HFFc6 (cell line): Measurements from ENCODE around the gene TMEM17. TPM values are rescaled to one million over a fixed set of nuclear protein-coding genes. Genes with fewer than 3 reads are reported as not detected.

ENCODE experiments used
- DNase-seq: peaks from one replicate; pipeline ENCODE4 v3.0.0-alpha.2; 2018
- H3K27ac Mint-ChIP-seq: 2 replicates; pipeline ENCODE4 v1.8.0; 2020; ENCODE audit warnings: mild to moderate bottlenecking, mixed read lengths
- H3K27me3 Mint-ChIP-seq: 2 replicates; pipeline ENCODE4 v1.8.0; 2021; ENCODE audit warnings: mild to moderate bottlenecking, moderate library complexity, mixed read lengths; ENCODE audit not compliant: insufficient read depth
- H3K36me3 Mint-ChIP-seq: 2 replicates; pipeline ENCODE4 v1.8.0; 2021; ENCODE audit warnings: low read depth, mixed read lengths
- H3K4me1 Mint-ChIP-seq: 2 replicates; pipeline ENCODE4 v1.8.0; 2020; ENCODE audit warnings: low read depth, mixed read lengths
- H3K4me3 Mint-ChIP-seq: 2 replicates; pipeline ENCODE4 v1.8.0; 2020; ENCODE audit warnings: mild to moderate bottlenecking, moderate library complexity, mixed read lengths
- H3K9me3 Mint-ChIP-seq: 2 replicates; pipeline ENCODE4 v1.8.0; 2020; ENCODE audit warnings: mild to moderate bottlenecking, mixed read lengths
- total RNA-seq, 6 experiments: library from RNA; stranded (reverse); fragmentation: NEBNext Ultra II Directional; extraction: Animal tissue kit (Norgen Biotek cat#: 25700); gene quantifications; 2 replicates in 1 of 6; 3 replicates in 5 of 6; pipeline ENCODE4 v1.2.3, GENCODE V29; 2021
- TF ChIP-seq, protein P1 (sequence below): fragments of 200-600 bp; sonication (generic); IDR thresholded peaks from 2 replicates; pipeline ENCODE4 v1.5.0; 2021; ENCODE audit warnings: antibody characterized with exemption, mild to moderate bottlenecking

The TMEM17 gene
- total RNA-seq, 6 experiments from 2014 or later = 2.4 to 4.4 (median 3.4) TPM

GRCh38 chr2:62485761-62486438 lies 20.1 kb downstream of the TMEM17 start:
- Mint-ChIP-seq H3K36me3 (no peaks in the 10 kb centered on the region), H3K4me1 (peaks cover 26% of the 10 kb centered on the region), H3K9me3 (no peaks in the 10 kb centered on the region), H3K27me3 (no peaks in the 10 kb centered on the region), H3K27ac (peak overlapping the region; percentile 11; the same call in 1 of the 2 replicates), H3K4me3 (no peak overlapping the region)
- no peak for DNase-seq
- TF ChIP-seq, protein P1, sequence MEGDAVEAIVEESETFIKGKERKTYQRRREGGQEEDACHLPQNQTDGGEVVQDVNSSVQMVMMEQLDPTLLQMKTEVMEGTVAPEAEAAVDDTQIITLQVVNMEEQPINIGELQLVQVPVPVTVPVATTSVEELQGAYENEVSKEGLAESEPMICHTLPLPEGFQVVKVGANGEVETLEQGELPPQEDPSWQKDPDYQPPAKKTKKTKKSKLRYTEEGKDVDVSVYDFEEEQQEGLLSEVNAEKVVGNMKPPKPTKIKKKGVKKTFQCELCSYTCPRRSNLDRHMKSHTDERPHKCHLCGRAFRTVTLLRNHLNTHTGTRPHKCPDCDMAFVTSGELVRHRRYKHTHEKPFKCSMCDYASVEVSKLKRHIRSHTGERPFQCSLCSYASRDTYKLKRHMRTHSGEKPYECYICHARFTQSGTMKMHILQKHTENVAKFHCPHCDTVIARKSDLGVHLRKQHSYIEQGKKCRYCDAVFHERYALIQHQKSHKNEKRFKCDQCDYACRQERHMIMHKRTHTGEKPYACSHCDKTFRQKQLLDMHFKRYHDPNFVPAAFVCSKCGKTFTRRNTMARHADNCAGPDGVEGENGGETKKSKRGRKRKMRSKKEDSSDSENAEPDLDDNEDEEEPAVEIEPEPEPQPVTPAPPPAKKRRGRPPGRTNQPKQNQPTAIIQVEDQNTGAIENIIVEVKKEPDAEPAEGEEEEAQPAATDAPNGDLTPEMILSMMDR = no peak

DNA sequence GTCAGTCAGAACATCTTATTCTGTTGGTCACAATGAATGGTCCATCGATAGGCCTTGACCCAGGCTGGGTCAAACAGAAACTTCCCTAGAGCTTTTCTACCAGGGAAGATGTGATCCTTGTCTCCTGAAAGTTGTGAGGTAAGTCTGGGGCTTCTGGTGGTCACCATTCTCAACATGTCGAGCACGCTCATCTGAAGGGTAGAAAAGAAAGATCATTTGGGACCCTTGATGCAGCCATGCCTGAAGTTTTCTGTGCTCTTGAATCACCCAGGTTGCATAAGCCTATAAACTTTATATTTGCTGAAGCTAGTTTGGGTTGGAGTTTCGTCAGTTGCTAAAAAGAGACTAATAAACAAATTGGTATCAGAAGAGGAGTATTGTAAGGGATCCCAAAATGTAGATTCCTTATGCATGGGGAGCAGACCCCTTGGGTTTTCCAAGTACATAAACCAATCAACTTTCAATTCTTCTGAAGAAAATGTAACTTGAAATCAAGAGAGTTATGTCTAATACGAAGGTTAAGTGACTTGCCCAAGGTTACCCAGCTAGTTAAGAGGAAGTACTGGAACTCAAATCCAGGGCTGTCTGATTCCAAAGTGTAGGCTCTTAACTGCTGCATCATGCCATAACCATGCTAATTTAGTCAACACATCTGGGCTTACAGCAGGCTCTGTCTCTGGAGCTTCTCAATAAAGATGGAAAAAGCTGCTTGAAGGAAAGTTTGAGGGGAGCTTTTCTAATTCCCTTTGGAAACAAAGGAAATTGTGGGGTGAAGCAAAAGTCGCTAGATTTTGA lies 23.2 kb downstream of the TMEM17 start:
- no peak for DNase-seq
- Mint-ChIP-seq H3K27ac (no peak overlapping the region), H3K4me3 (no peak overlapping the region), H3K9me3 (no peaks in the 10 kb centered on the region), H3K36me3 (no peaks in the 10 kb centered on the region), H3K4me1 (peaks cover 25% of the 10 kb centered on the region), H3K27me3 (no peaks in the 10 kb centered on the region)
- TF ChIP-seq, protein P1 = no peak

GRCh38 chr2:62479917-62480316 lies 26.1 kb downstream of the TMEM17 start:
- Mint-ChIP-seq H3K4me3 (no peak overlapping the region), H3K27me3 (no peaks in the 10 kb centered on the region), H3K27ac (no peak overlapping the region), H3K4me1 (peaks cover 21% of the 10 kb centered on the region), H3K9me3 (no peaks in the 10 kb centered on the region), H3K36me3 (no peaks in the 10 kb centered on the region)
- TF ChIP-seq, protein P1 = no peak
- no peak for DNase-seq

DNA sequence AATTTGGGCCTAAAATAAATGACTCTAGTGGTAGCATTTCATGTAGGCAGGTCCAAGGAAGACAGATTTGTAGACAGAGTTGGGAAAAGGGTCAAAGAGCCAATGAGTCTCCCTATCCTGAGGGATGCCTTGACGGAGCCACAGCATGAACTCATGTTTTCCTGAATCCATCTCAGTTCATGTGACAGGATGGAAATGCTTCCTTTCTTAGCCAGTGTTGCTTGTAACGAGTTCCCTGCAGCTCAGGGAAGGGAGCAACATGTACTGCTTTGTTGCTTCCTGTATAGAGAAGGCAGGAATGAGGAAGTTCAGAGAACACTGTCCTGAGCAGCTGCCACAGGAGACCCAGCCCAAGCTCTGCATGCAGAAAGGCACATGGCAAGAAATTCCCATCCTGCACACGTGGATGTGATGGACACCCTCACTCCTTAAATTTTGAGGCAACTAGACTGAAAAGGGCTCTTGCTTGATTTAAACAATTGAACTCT lies 27.9 kb downstream of the TMEM17 start:
- Mint-ChIP-seq H3K4me3 (no peak overlapping the region), H3K36me3 (no peaks in the 10 kb centered on the region), H3K27ac (peak overlapping the region; percentile 51), H3K27me3 (no peaks in the 10 kb centered on the region), H3K4me1 (peaks cover 21% of the 10 kb centered on the region), H3K9me3 (no peaks in the 10 kb centered on the region)
- DNase-seq = no peak
- TF ChIP-seq, protein P1 = no peak

GRCh38 chr2:62477573-62477972 lies 28.4 kb downstream of the TMEM17 start:
- Mint-ChIP-seq H3K27me3 (no peaks in the 10 kb centered on the region), H3K9me3 (no peaks in the 10 kb centered on the region), H3K36me3 (no peaks in the 10 kb centered on the region), H3K27ac (peak overlapping the region; percentile 51; the same call in 1 of the 2 replicates), H3K4me3 (no peak overlapping the region), H3K4me1 (peaks cover 24% of the 10 kb centered on the region)
- no peak for DNase-seq
- TF ChIP-seq, protein P1 = no peak
